Calu3 (cell line): ENCODE results near the gene SPATA12. TPM values are rescaled to one million over a fixed set of nuclear protein-coding genes. Genes with fewer than 3 reads are reported as not detected.

Source experiments
- Bru-seq: library from RNA; stranded (reverse); fragments of 400-500 nt; gene quantifications from one replicate; lab custom pipeline; 2021; lab: Mats Ljungman, UMichigan
- BruChase-seq, 2 experiments: library from RNA; stranded (reverse); fragments of 400-500 nt; gene quantifications; one replicate each; lab custom pipeline; 2021; lab: Mats Ljungman, UMichigan
- BruUV-seq: library from RNA; stranded (reverse); fragments of 400-500 nt; replicated peaks from 2 replicates; lab custom pipeline; 2021; lab: Mats Ljungman, UMichigan
- CTCF ChIA-PET: fragments of 300-600 bp; sonication (Branson Sonifier 250); formaldehyde crosslinking; loops from one replicate; lab custom pipeline; 2022; ENCODE audit warnings: antibody characterized with exemption; lab: Charles Lee
- DNase-seq: peaks from one replicate; pipeline ENCODE4 v3.0.0; 2022
- H3K27ac Mint-ChIP-seq: one replicate; pipeline ENCODE4 v1.8.0; 2022; ENCODE audit warnings: mixed read lengths; ENCODE audit not compliant: unreplicated experiment
- H3K27me3 Mint-ChIP-seq: one replicate; pipeline ENCODE4 v1.8.0; 2022; ENCODE audit warnings: mixed read lengths; ENCODE audit not compliant: unreplicated experiment
- H3K36me3 Mint-ChIP-seq: one replicate; pipeline ENCODE4 v1.8.0; 2022; ENCODE audit warnings: mild to moderate bottlenecking, moderate library complexity, mixed read lengths; ENCODE audit not compliant: insufficient read depth, unreplicated experiment
- H3K4me1 Mint-ChIP-seq: one replicate; pipeline ENCODE4 v1.8.0; 2022; ENCODE audit warnings: mild to moderate bottlenecking, low read depth, mixed read lengths; ENCODE audit not compliant: unreplicated experiment
- H3K4me3 Mint-ChIP-seq: one replicate; pipeline ENCODE4 v1.8.0; 2022; ENCODE audit warnings: mild to moderate bottlenecking, low read depth, moderate library complexity, mixed read lengths; ENCODE audit not compliant: unreplicated experiment
- H3K9me3 Mint-ChIP-seq: one replicate; pipeline ENCODE4 v1.8.0; 2022; ENCODE audit warnings: low read depth, mixed read lengths; ENCODE audit not compliant: unreplicated experiment
- CTCF ChIP-seq: fragments of 200-600 bp; IDR thresholded peaks from one replicate; pipeline ENCODE4 v1.8.0; 2022; ENCODE audit warnings: antibody characterized with exemption; ENCODE audit not compliant: unreplicated experiment
- intact Hi-C: fragments of 100-400 bp; cut with micrococcal nuclease; formaldehyde crosslinking; loops from one replicate; pipeline ENCODE4 v1.10.0; 2022; ENCODE audit not compliant: unreplicated experiment
- long read RNA-seq: library from polyadenylated mRNA; stranded (forward); transcript quantifications from one replicate; pipeline ENCODE4 v2.0.0, GENCODE V29; 2022
- total RNA-seq: library from RNA; stranded (reverse); gene quantifications from 2 replicates; pipeline ENCODE4 v1.2.3, GENCODE V29; 2022

SPATA12 gene
- total RNA-seq (0.47 and 0.64 TPM in 2 replicates), Bru-seq, nascent RNA (percentile 37 among the genes with signal in this experiment), BruChase-seq, experiment 1, labeled RNA remaining after a 6-hour chase (percentile 28 among the genes with signal in this experiment), BruChase-seq, experiment 2, labeled RNA remaining after a 2-hour chase (percentile 30 among the genes with signal in this experiment)
- long read RNA-seq, partial matches to known transcripts: 0 of 1 reads
- long read RNA-seq, other reads (novel, unspliced or antisense): 1 of 1 reads

- intact Hi-C loops: loop anchor here (2.0 to 10.0 kb wide), 2 partner anchors 53 to 355 kb away; no protein-coding TSS in a partner anchor
- H3K4me3 Mint-ChIP-seq: peak within 1 kb of the TSS; percentile 43
- CTCF ChIA-PET: interaction anchor here (0.6 to 0.8 kb wide), 3 partner anchors 11 to 978 kb away, joined by 3 to 4 read pairs (median 3); no protein-coding TSS in a partner anchor
Observed at GRCh38 chr3:57060089-57060821, at the start of gene SPATA12. Gene SPATA12, plus strand, starts transcription at chr3:57060664. Its CDS starts 13,031 bp downstream, at chr3:57073695.

GRCh38 chr3:57011022-57011421 lies 49.4 kb upstream of the SPATA12 start:
- peaks cover 19% of the 10 kb centered on the region for H3K36me3 Mint-ChIP-seq
- no peak for TF ChIP-seq CTCF
- DNase-seq: no peak
- no peak overlapping the region for H3K4me3 Mint-ChIP-seq
- CTCF ChIA-PET: no interaction called here
- H3K27ac Mint-ChIP-seq: no peak overlapping the region
- peaks cover 23% of the 10 kb centered on the region for H3K4me1 Mint-ChIP-seq
- intact Hi-C loops: no loop called here
- no TSS peak for BruUV-seq
- H3K9me3 Mint-ChIP-seq: no peaks in the 10 kb centered on the region
- no peaks in the 10 kb centered on the region for H3K27me3 Mint-ChIP-seq

More at GRCh38 chr3:57060089-57060821, at the start of gene SPATA12:
- H3K9me3 Mint-ChIP-seq: no peaks in the 10 kb centered on the region
- peaks cover 4% of the 10 kb centered on the region for H3K36me3 Mint-ChIP-seq
- TF ChIP-seq CTCF: no peak
- no peaks in the 10 kb centered on the region for H3K27me3 Mint-ChIP-seq
- H3K4me1 Mint-ChIP-seq: peaks cover 68% of the 10 kb centered on the region
- peak; percentile 94 for DNase-seq
- BruUV-seq: no TSS peak
- H3K27ac Mint-ChIP-seq: peak within 1 kb of the TSS; percentile 90

- Mint-ChIP-seq H3K4me1 (peaks cover 18% of the 10 kb centered on the region), H3K27ac (no peak overlapping the region), H3K4me3 (no peak overlapping the region), H3K36me3 (peaks cover 8% of the 10 kb centered on the region), H3K27me3 (no peaks in the 10 kb centered on the region), H3K9me3 (no peaks in the 10 kb centered on the region)
- CTCF ChIA-PET: no interaction called here
- TF ChIP-seq CTCF: no peak
- no TSS peak for BruUV-seq
- intact Hi-C loops: no loop called here
- DNase-seq: no peak
Observed at GRCh38 chr3:57012847-57013246, 47.6 kb upstream of the SPATA12 start.

GRCh38 chr3:57015350-57015729 lies 45.1 kb upstream of the SPATA12 start:
- no peak for TF ChIP-seq CTCF
- no TSS peak for BruUV-seq

More at GRCh38 chr3:57015350-57015729, 45.1 kb upstream of the SPATA12 start:
- peaks cover 4% of the 10 kb centered on the region for H3K36me3 Mint-ChIP-seq
- H3K4me3 Mint-ChIP-seq: no peak overlapping the region
- no peak overlapping the region for H3K27ac Mint-ChIP-seq
- no peak for DNase-seq
- CTCF ChIA-PET: no interaction called here
- H3K9me3 Mint-ChIP-seq: no peaks in the 10 kb centered on the region
- no peaks in the 10 kb centered on the region for H3K27me3 Mint-ChIP-seq
- intact Hi-C loops: no loop called here
- peaks cover 18% of the 10 kb centered on the region for H3K4me1 Mint-ChIP-seq
